ENCODE results near the gene ENO1. TPM values are rescaled to one million over a fixed set of nuclear protein-coding genes. Genes with fewer than 3 reads are reported as not detected.
A peak's percentile ranks its signal among the peaks of the same experiment; 100 is the strongest.

Gene ENO1
- total and polyA plus RNA-seq, 2 donors from 2014 or later: 1,164 to 1,321 TPM

- TF ChIP-seq CTCF (IDR thresholded peaks at IDR 0.05; ENCODE audit: borderline replicate concordance, extremely low read depth, insufficient read depth): no peak
- Histone ChIP-seq H3K4me1 (ENCODE audit: control insufficient read depth in 2 of 3, insufficient read depth in 2 of 3, low read depth in 1 of 3, low read length in 3 of 3) (peaks cover 0 to 11% (median 0%) of the 10 kb centered on the region in 3 donors), H3K36me3 (ENCODE audit: control insufficient read depth in 2 of 3, insufficient read depth in 3 of 3, low read length in 3 of 3) (no peaks in the 10 kb centered on the region), H3K27me3 (ENCODE audit: control insufficient read depth, insufficient read depth, low read length) (no peaks in the 10 kb centered on the region), H3K27ac (ENCODE audit: low read depth in 2 of 2, low read length in 2 of 2) (no peak overlapping the region), H3K9ac (ENCODE audit: low read length in 3 of 3) (no peak overlapping the region), H3K9me3 (ENCODE audit: control insufficient read depth in 2 of 3, insufficient read depth in 1 of 3, low read length in 3 of 3) (no peaks in the 10 kb centered on the region), H3K4me3 (ENCODE audit: low read length in 3 of 3) (no peak overlapping the region)
- intact Hi-C loops (cut with DNase I): no loop called here
- FAIRE-seq: no peak
- DNase-seq: no peak
These were observed 30.1 kb upstream of the ENO1 start for GRCh38 chr1:8908388-8909151.

- FAIRE-seq: no peak
- H3K9ac ChIP-seq (ENCODE audit: low read length in 3 of 3): no peak overlapping the region
- TF ChIP-seq CTCF (IDR thresholded peaks at IDR 0.05; ENCODE audit: borderline replicate concordance, extremely low read depth, insufficient read depth): no peak
- H3K4me1 ChIP-seq (ENCODE audit: control insufficient read depth in 2 of 3, insufficient read depth in 2 of 3, low read depth in 1 of 3, low read length in 3 of 3): peaks cover 0 to 11% (median 0%) of the 10 kb centered on the region in 3 donors
- H3K27ac ChIP-seq (ENCODE audit: low read depth in 2 of 2, low read length in 2 of 2): no peak overlapping the region
- H3K27me3 ChIP-seq (ENCODE audit: control insufficient read depth, insufficient read depth, low read length): no peaks in the 10 kb centered on the region
- H3K36me3 ChIP-seq (ENCODE audit: control insufficient read depth in 2 of 3, insufficient read depth in 3 of 3, low read length in 3 of 3): no peaks in the 10 kb centered on the region
- DNase-seq: no peak
- H3K9me3 ChIP-seq (ENCODE audit: control insufficient read depth in 2 of 3, insufficient read depth in 1 of 3, low read length in 3 of 3): no peaks in the 10 kb centered on the region
- intact Hi-C loops (cut with DNase I): no loop called here
- H3K4me3 ChIP-seq (ENCODE audit: low read length in 3 of 3): no peak overlapping the region
These were observed 27.2 kb upstream of the ENO1 start for GRCh38 chr1:8905582-8906191.

GRCh38 chr1:8903908-8904650, 25.6 kb upstream of the ENO1 start:
- Histone ChIP-seq H3K4me1 (ENCODE audit: control insufficient read depth in 2 of 3, insufficient read depth in 2 of 3, low read depth in 1 of 3, low read length in 3 of 3) (peaks cover 0 to 11% (median 0%) of the 10 kb centered on the region in 3 donors), H3K36me3 (ENCODE audit: control insufficient read depth in 2 of 3, insufficient read depth in 3 of 3, low read length in 3 of 3) (no peaks in the 10 kb centered on the region), H3K9ac (ENCODE audit: low read length in 3 of 3) (no peak overlapping the region), H3K4me3 (ENCODE audit: low read length in 3 of 3) (no peak overlapping the region), H3K9me3 (ENCODE audit: control insufficient read depth in 2 of 3, insufficient read depth in 1 of 3, low read length in 3 of 3) (no peaks in the 10 kb centered on the region), H3K27ac (ENCODE audit: low read depth in 2 of 2, low read length in 2 of 2) (peak overlapping the region in 1 of 2 donors; percentile 85), H3K27me3 (ENCODE audit: control insufficient read depth, insufficient read depth, low read length) (no peaks in the 10 kb centered on the region)
- no peak for TF ChIP-seq CTCF (IDR thresholded peaks at IDR 0.05; ENCODE audit: borderline replicate concordance, extremely low read depth, insufficient read depth)
- FAIRE-seq: peak; percentile 62
- intact Hi-C loops (cut with DNase I): no loop called here
- DNase-seq: peak; percentile 60 to 88 (median 79)

All from kidney (tissue), 14 donors.